ENCODE measurements around the gene PHF14.
"Not testable (repeated sequence)": the region's sequence is repeated elsewhere in the genome, so short reads cannot be mapped to it uniquely, and the experiment has no call there.

The PHF14 gene, protein sequence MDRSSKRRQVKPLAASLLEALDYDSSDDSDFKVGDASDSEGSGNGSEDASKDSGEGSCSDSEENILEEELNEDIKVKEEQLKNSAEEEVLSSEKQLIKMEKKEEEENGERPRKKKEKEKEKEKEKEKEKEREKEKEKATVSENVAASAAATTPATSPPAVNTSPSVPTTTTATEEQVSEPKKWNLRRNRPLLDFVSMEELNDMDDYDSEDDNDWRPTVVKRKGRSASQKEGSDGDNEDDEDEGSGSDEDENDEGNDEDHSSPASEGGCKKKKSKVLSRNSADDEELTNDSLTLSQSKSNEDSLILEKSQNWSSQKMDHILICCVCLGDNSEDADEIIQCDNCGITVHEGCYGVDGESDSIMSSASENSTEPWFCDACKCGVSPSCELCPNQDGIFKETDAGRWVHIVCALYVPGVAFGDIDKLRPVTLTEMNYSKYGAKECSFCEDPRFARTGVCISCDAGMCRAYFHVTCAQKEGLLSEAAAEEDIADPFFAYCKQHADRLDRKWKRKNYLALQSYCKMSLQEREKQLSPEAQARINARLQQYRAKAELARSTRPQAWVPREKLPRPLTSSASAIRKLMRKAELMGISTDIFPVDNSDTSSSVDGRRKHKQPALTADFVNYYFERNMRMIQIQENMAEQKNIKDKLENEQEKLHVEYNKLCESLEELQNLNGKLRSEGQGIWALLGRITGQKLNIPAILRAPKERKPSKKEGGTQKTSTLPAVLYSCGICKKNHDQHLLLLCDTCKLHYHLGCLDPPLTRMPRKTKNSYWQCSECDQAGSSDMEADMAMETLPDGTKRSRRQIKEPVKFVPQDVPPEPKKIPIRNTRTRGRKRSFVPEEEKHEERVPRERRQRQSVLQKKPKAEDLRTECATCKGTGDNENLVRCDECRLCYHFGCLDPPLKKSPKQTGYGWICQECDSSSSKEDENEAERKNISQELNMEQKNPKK

DNA sequence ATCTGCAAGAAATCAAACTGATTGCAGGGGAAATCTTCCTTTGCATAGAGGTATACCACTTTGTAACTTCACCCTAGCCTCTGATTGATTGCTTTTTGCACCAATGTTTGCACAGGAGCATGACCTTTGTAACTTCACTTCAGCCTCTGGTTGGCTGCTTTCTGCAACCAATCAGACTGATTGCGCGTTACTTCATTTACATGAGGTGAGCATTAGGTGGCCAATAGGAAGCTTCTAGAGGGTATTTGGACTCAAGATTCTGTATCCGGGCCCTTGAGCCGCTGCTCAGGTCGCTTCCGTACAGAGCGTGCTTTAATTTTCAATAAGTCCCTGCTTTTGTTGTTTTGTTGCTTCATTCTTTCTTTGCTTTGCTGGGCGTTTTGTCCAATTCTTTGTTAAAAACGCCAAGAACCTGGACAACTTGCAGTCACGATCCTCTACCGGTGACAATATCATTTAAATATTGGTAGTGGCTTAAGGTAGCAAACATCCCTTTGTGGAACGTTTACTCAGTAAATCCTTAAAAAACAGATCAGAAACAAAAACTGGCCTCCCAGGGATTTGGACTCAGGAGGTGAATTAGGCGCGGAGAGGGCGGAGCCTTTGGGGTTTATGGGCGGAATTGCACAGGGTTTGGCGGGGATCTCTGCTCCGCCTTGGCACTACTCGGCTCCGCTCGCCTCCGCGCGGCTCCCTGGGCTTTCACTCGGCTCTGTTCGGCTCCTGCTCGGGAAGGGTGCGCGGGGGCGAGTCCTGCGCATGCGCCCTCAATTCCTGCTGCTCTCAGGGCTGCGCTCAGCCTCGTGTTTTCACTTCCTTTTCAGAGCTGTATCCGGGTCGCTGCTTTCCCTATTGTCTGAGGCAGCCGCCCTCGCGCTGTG is at the start of gene PHF14:
PHF14 (plus strand) TSS at position 812 of the 881 bp plus-strand sequence. CDS start 452 bp downstream, outside the sequence.
- peak; percentile 90 to 93 for DNase-seq (ENCODE audit: low read depth in 2 of 2)

DNA sequence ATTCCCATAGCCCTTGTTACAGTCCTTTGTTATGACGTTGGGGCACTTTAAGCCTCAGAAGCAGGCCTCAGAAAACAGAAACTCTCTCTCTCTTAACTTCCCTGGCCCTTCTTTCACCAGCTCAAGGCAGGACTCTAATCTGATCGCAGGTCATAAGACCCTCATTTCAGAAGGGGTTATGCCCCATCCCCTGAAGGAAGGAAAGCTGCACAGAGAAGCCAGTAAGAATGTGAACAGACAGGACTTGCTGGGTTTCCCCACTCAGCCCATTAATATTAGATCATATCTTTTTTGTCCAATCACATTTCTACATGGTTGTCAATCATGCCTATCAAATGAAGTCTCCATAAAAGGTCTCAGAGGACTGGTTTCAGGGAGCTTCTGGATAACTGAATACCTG is 49.3 kb upstream of the PHF14 start:
- DNase-seq (ENCODE audit: low read depth in 2 of 2): no peak

DNA sequence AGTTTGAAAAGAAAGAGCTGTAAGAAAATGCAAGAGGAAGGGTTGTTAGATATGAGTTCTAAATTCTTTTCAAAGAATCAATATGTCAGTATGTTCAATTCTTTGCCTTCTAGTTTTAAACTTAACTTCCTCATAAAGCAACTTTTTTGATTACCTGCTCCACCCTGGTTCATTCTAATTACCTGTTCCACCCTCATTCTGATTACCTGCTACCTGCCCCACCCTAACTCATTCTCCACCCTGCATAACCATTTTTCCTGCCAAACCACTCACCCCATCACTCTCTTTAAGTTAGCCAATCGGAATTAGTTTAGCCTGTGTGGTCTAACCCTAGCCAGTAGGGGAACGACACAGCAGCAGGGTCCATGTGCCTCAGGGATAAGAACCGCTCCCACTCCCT is 45.5 kb upstream of the PHF14 start:
- DNase-seq (ENCODE audit: low read depth in 2 of 2): not testable (repeated sequence)

DNA sequence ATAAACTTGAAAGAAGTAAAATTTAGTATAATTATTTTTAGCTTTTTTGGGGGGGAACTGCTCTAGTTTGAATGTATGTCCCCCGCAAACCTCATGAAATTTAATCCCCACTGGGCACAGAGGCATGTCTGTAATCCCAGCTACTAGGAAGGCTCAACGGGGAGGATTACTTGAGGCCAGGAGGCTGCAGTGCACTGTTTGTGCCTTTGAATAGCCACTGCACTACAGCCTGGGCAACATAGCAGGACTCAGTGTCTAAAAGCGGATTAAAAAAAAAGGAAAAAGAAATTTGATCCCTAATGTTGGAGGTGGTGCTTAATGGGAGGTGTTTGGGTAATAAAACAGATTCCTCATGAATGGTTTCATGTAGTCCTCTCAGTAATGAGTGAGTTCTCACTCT is 43.1 kb upstream of the PHF14 start:
- no peak for DNase-seq (ENCODE audit: low read depth in 2 of 2)

DNA sequence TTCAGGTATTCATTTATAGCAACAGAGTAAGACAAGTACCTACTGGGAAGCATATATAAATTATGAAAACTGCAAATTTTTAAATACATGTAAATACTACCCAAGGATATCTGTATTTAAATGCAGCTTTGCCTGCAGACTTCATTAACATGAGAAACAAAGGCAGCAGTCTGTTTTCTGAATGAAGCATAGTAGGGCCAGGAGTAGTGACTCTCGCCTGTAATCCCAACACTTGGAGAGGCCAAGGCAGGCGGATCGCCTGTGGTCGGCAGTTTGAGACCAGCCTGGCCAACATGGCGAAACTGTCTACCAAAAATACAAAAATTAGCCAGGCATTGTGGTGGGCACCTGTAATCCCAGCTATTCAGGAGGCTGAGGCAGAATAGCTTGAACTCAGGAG is 42.5 kb upstream of the PHF14 start:
- DNase-seq (ENCODE audit: low read depth in 2 of 2): no peak

DNA sequence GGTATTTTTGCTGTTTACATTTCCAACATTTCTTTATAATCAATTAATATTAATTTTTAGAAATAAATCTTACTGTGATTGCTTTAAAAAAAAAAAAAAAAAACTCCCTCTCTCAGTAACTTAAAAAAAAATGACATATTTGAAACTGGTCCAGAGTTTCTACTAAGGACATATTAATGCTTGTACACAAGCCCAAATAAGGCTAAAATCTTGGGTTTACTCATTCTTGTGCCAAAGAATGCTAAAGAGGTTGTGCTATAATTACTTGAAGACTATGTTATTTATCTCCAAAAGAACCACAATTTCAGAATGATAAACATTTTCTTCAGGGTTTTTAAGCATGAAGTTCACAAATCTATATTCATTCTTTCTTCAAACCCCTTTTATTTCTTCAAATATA is 39.4 kb upstream of the PHF14 start:
- DNase-seq (ENCODE audit: low read depth in 2 of 2): no peak

DNA sequence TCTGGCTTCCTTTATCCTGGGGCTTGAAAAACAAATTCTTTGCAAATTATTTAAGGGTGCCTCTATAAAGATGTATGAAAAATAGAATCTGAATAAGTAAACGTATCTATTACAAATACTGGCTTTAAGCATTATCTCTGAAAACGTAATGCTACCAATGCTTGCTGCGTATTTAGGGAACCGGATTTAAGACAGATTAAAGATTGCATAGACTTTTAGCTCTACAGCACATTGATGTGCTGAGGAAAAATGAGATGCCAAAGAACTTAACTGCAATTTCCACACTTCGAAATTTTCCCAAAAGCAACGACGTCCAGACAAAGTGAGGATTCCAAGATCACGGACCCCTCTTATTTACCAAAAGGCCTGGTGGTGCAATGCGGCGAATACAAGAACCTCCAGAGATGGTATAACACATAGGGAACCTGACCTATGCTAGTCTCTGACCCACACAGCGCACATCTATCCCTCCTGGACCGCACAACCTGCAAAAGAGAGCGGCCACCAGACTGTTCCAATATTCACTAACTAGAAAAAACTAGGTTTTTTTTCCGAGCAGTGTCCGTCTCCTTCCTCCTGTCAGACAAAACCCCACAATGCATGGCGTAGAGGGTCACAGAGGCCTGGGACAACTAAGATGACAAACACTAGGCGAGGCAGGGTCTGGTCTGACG is 34.3 kb upstream of the PHF14 start:
- no peak for DNase-seq (ENCODE audit: low read depth in 2 of 2)

DNA sequence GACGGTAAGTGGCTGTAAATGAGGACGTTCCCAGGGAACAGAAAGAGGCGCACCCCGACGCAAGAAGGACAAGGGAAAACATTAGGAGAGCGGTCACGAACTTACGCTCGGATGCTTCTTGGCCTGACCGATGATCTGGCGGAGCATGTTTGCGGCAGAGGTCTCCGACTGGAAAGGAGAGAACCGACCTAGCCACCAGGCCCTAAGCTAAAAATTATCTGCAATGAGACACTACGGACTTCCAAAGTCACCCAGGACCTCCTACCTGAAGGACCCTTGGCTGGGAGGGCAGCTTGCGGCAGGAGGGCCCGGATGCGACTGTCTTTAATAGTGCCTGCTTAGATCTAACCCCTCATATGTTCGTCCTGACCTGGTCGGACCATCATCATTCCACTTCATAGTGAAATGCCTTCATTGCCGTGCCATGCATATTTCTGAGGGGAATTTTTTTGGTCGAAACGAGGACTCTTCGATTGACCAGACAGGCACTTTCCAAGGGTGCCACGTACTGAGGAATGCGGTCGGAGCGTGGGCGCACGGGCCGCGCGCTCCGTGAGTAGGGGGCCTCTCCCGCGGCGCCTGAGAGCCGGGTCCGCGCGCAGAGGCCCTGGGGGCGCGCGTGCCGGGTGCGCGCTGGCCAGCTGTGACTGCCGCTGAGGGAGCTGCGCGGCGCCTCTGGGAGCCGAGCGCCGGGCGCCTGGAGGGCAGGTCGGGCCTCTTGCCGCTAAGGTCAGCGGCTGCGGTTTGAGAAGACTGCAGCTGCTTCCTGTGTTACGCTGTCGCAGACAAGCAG is 33.6 kb upstream of the PHF14 start:
- DNase-seq (ENCODE audit: low read depth in 2 of 2): peak; percentile 73 to 75

DNA sequence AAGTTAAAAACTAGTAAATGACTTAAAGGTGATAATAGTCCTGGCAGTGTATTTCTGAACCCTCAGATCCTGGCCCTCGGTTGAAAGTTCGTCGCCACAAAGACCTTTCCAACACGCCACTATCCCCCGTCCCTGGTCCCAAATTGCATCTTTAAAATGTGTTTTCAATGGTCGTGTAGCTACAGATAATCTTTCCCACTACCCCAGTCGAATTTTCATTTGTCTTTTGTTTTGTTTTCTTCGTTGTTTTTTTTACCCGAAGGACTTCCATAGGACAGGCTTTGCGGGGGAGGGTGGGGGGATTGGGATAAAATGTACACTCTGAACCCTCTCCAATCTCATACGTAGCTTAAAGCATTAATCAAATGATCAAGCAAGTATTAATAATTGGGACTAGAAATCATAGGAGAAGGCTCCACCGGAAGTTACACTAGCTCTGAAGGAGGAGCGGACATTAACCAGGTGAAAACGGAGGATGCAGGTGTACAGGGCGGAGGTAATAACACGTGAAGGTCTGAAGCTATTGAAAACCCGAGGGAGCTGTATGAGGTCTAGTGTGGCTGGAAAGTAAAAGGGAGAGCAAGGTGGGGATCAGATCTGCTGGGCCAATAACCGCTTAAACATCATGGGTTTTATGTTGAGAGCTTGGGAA is 32.8 kb upstream of the PHF14 start:
- DNase-seq (ENCODE audit: low read depth in 2 of 2): no peak

DNA sequence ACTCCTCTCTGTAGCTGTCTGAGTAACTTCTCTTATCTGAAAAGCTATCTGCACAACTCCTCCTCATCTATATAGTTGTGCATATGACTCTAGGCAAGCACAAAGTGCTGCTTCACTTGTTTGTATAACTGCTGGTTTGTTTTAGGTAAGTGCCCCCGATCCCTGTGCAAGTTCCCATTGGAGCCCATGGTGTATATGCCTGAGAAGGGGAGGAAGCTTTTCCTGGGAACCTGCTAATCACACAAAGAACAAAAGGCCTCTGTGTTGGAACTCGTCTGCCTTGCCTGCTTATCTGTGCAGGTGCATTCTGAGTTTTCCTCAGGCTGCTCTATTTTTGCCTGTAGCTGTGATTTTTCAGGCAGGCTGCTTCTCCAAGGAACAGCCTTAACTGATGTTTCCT is 23.2 kb upstream of the PHF14 start:
- no peak for DNase-seq (ENCODE audit: low read depth in 2 of 2)

DNA sequence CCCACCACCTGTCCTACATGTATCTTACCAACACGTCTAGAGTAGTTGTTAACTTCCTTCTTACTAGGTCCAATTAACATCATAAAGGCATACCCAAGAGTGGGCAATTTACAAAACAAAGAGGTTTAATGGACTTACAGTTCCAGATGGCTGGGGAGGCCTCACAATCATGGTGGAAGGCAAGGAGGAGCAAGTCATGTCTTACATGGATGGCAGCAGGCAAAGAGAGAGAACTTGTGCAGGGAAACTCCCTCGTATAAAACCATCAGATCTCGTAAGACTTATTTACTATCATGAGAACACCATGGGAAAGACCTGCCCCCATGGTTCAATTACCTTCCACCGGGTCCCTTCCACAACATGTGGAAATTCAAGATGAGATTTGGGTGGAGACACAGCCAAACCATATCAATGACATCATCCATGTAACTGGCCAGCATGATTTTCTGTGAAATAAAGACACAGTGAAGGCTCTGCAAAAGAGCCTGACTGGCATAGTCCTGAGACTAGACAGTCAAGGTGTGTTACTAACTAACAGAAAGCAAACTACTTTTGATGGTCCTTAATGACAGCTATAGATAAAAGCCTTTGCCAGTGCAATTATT is 22.6 kb upstream of the PHF14 start:
- DNase-seq (ENCODE audit: low read depth in 2 of 2): not testable (repeated sequence)

DNA sequence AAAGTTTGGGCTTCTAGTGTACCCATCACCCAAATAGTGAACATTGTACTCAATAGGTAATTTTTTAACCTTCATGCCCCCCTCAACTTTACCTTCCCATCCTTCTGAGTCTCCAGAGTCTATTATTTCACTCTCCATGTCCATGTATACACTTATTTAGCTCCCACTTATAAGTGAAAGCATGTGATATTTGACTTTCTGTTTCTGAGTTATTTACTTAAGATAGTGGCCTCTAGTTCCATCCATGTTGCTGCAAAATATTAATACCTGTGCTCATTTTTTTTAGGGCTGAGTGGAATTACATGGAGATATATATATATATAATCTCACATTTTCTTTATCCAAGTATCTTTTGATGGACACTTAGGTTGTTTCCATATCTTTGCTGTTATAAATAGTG is 21.1 kb upstream of the PHF14 start:
- no peak for DNase-seq (ENCODE audit: low read depth in 2 of 2)

DNA sequence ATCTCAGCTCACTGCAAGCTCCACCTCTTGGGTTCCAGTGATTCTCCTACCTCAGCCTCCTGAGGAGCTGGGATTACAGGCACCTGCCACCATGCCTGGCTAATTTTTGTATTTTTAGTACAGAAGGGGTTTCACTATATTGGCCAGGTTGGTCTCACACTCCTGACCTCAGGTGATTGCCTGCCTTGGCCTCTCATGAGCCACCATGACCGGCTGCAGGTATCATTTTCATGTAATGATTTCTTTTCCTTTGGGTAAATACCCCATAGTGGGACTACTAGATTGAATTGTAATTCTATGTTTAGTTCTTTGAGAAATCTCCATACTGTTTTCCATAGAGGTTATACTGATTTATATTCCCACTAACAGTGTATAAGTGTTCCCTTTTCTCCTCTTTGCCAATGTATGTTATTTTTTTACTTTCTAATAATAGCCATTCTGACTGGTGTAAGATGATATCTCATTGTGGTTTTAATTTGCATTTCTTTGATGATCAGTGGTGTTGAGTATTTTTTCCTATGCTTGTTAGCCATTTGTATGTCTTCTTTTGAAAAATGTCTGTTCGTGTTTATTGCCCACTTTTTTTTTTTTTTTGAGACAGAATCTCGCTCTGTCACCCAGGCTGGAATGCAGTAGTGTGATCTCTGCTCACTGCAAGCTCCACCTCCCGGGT is 20.5 kb upstream of the PHF14 start:
- not testable (repeated sequence) for DNase-seq (ENCODE audit: low read depth in 2 of 2)

DNA sequence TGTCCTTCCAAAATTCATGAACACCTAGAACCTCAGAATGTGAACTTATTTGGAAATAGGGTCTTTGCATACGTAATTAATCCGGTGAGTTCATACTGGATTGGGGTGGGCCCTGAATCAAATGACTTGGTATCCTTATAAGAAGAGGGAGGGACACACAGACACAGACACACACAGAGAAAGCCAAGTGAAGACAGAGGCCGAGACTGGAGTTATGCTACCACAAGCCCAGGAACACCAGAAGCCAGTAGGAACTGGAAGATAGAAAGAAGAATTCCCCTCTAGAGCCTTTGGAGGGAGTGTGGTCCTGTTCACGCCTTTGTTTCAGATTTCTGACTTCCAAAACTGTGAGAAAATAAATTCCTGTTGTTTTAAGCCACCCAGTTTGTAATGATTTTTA is 17.1 kb upstream of the PHF14 start:
- DNase-seq (ENCODE audit: low read depth in 2 of 2): no peak

DNA sequence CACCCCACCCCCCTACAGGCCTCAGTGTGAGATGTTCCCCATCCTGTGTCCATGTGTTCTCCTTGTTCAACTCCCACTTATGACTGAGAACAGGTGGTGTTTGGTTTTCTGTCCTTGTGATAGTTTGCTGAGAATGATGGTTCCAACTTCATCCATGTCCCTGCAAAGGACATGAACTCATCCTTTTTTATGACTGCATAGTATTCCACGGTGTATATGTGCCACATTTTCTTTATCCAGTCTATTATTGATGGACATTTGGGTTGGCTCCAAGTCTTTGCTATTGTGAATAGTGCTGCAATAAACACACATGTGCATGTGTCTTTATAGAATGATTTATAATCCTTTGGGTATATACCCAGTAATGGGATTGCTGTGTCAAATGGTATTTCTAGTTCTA is 13.4 kb upstream of the PHF14 start:
- not testable (repeated sequence) for DNase-seq (ENCODE audit: low read depth in 2 of 2)

DNA sequence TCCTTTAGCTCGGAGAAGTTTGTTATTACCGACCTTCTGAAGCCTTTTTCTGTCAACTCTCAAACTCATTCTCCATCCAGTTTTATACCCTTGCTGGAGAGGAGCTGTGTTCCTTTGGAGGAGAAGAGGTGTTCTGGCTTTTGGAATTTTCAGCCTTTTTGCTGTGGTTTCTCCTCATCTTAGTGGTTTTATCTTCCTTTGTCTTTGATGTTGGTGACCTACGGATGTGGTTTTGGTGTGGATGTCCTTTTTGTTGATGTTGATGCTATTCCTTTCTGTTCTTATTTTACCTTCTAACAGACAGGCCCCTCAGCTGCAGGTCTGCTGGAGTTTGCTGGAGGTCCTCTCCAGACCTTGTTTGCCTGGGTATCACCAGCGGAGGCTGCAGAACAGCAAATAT is 8.7 kb upstream of the PHF14 start:
- not testable (repeated sequence) for DNase-seq (ENCODE audit: low read depth in 2 of 2)

DNA sequence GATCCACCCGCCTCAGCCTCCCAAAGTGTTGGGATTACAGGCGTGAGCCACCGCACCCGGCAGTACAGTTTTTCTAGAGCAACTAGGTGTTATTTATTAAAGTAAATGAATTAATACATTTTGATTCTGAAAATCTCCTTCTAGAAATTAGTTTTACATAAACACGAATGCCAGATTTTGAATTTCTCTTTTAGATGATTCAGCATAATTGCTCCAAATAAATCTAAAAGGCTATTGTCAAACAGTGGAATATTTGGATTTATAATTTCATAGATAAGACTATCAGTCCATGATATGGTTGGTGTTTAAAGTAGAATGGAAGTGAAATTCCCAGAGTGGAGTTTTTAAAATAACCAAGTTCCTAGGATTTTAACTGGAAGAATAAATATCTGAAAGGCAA is 1.5 kb upstream of the PHF14 start:
- DNase-seq (ENCODE audit: low read depth in 2 of 2): no peak

DNA sequence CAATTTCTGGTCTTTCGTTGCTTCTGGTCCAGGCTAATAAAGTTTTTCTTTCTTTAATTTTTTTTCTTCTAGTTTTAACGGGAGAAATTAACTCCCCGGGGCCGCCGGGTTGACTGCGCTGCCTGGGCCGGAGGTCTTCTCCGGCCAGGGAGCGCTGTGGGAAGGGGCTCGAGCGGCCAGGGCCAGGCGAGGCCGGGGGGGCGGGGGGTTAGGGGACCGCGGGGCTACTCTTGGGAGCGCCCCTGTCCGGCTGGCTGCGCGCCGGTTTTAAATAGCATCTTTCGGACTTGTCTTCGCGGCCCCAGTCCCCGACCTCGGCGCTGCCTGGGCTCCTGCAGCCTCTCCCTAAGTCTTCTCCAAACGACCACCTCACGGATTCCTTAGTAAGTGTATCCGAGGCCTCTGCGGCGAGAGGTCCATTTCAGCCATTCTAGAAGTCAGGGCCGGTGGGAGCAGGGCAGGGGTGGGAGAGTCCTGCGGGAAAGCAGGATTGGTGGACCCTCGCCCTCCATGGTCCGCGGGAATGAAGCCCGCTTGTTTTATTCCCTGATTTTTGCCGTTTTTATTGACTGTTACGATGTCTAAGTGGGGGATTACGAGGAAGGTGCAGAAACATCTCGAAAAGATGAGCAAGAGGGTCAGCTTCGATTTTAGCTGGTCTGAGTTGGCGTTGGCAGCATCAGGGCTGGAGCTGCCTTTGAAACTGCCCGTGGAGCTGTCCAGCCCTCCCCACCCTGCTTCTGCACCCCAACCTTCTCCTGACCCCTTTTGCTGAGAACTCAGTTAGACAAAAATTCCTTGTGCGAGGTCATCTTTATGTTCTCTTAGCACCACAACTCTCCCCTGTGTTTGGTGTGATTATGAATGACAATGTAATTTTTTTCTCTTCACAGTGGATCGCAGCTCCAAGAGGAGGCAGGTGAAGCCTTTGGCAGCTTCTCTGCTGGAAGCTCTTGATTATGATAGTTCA is 555 bp downstream of the PHF14 start:
- DNase-seq (ENCODE audit: low read depth in 2 of 2): peak in 1 of 2 donors; percentile 7
